OCI-LY3 (cell line): Measurements from ENCODE around the gene MRC2.

Source experiments
- H2AFZ ChIP-seq: fragments of 200-600, 300-600 bp; shearing (Covaris generic); 2 replicates; pipeline ENCODE4 v1.6.0; 2014; ENCODE audit warnings: antibody characterized with exemption, low read depth, low read length
- H3K27ac ChIP-seq: fragments of 200-600, 300-600 bp; sonication (generic); 2 replicates; pipeline ENCODE4 v1.5.1; 2014; ENCODE audit warnings: mild to moderate bottlenecking, low read length, moderate library complexity, mixed read lengths
- H3K27me3 ChIP-seq: fragments of 200-600, 300-600 bp; sonication (generic); 2 replicates; pipeline ENCODE4 v1.6.1; 2014; ENCODE audit warnings: low read depth, low read length, mixed read lengths
- H3K36me3 ChIP-seq: fragments of 200-600, 300-600 bp; sonication (generic); replicated peaks from 2 replicates; pipeline ENCODE3; 2014; ENCODE audit warnings: low read depth, low read length, mixed read lengths
- H3K4me1 ChIP-seq: fragments of 300-600, 200-600 bp; sonication (generic); 2 replicates; pipeline ENCODE4 v1.6.1; 2014; ENCODE audit warnings: low read length, mixed read lengths
- H3K4me2 ChIP-seq: fragments of 200-600, 300-600 bp; sonication (generic); 2 replicates; pipeline ENCODE4 v1.6.1; 2014; ENCODE audit warnings: low read length, mixed read lengths
- H3K4me3 ChIP-seq: fragments of 300-600, 200-600 bp; sonication (generic); 2 replicates; pipeline ENCODE4 v1.5.1; 2014; ENCODE audit warnings: antibody characterized with exemption, mild to moderate bottlenecking, low read length, moderate library complexity
- H3K79me2 ChIP-seq: fragments of 300-600, 200-600 bp; shearing (Covaris generic); 2 replicates; pipeline ENCODE4 v1.6.1; 2014; ENCODE audit warnings: mild to moderate bottlenecking, low read length, mixed read lengths
- H3K9ac ChIP-seq: fragments of 300-600, 200-600 bp; shearing (Covaris generic); 2 replicates; pipeline ENCODE4 v1.6.0; 2014; ENCODE audit warnings: mild to moderate bottlenecking, low read length, moderate library complexity
- H3K9me3 ChIP-seq: fragments of 200-600, 300-600 bp; shearing (Covaris generic); 2 replicates; pipeline ENCODE4 v1.6.1; 2014; ENCODE audit warnings: low read length, mixed read lengths; ENCODE audit not compliant: insufficient read depth
- H4K20me1 ChIP-seq: fragments of 200-600, 300-600 bp; sonication (generic); 2 replicates; pipeline ENCODE4 v1.6.1; 2016; ENCODE audit warnings: low read length, mixed read lengths; ENCODE audit not compliant: insufficient read depth
- CTCF ChIP-seq: fragments of 200-600, 300-600 bp; sonication (generic); IDR thresholded peaks from 2 replicates; pipeline ENCODE4 v1.5.1; 2014; ENCODE audit warnings: antibody characterized with exemption, low read length, low read depth
- EZH2phosphoT487 ChIP-seq: fragments of 200-600 bp; shearing (Covaris generic); IDR thresholded peaks from 2 replicates; pipeline ENCODE4 v1.6.1; 2018; ENCODE audit warnings: antibody characterized with exemption, mixed run types, low read depth

The MRC2 gene

GRCh38 chr17:62681061-62681938, 53.8 kb downstream of the MRC2 start:
- Histone ChIP-seq H3K4me3 (no peak overlapping the region), H3K4me2 (no peak overlapping the region), H4K20me1 (no peaks in the 10 kb centered on the region), H3K79me2 (no peaks in the 10 kb centered on the region), H3K9me3 (no peaks in the 10 kb centered on the region), H3K36me3 (no peaks in the 10 kb centered on the region), H3K27ac (no peak overlapping the region), H3K9ac (no peak overlapping the region), H2AFZ (no peak overlapping the region), H3K4me1 (no peaks in the 10 kb centered on the region), H3K27me3 (no peaks in the 10 kb centered on the region)
- TF ChIP-seq EZH2phosphoT487 (no peak), CTCF (no peak)

DNA sequence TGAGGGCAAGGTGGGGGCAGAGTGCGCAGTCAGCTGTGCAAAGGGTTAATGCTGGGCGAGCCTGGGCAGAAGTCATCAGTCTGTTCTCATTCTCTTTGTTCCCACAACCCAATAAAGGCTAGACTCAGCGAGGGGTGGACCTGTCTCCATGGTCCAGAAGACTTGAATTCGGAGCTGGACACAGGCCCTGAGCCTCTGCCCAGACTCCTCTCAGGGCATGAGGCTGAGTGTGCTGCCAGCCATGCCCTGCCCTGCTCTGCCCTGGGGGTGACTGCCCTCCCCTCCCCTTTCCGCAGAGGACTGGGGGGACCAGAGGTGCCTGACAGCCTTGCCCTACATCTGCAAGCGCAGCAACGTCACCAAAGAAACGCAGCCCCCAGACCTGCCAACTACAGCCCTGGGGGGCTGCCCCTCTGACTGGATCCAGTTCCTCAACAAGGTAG, 54.5 kb downstream of the MRC2 start:
- no peaks in the 10 kb centered on the region for H4K20me1 ChIP-seq
- TF ChIP-seq CTCF (no peak), EZH2phosphoT487 (no peak)
- no peak overlapping the region for H3K27ac ChIP-seq
- H3K27me3 ChIP-seq = no peaks in the 10 kb centered on the region
- H3K79me2 ChIP-seq = no peaks in the 10 kb centered on the region
- H3K36me3 ChIP-seq = no peaks in the 10 kb centered on the region
- H3K9ac ChIP-seq = no peak overlapping the region
- no peak overlapping the region for H2AFZ ChIP-seq
- H3K4me2 ChIP-seq = no peak overlapping the region
- no peaks in the 10 kb centered on the region for H3K9me3 ChIP-seq
- no peak overlapping the region for H3K4me3 ChIP-seq
- H3K4me1 ChIP-seq = no peaks in the 10 kb centered on the region

GRCh38 chr17:62684179-62684578, 56.7 kb downstream of the MRC2 start:
- H3K27me3 ChIP-seq = no peaks in the 10 kb centered on the region
- no peak overlapping the region for H3K27ac ChIP-seq
- H3K9me3 ChIP-seq = no peaks in the 10 kb centered on the region
- TF ChIP-seq EZH2phosphoT487 = no peak
- no peak for TF ChIP-seq CTCF
- no peak overlapping the region for H3K9ac ChIP-seq
- H3K36me3 ChIP-seq = no peaks in the 10 kb centered on the region
- no peak overlapping the region for H2AFZ ChIP-seq
- H3K4me3 ChIP-seq = no peak overlapping the region
- no peak overlapping the region for H3K4me2 ChIP-seq
- H4K20me1 ChIP-seq = no peaks in the 10 kb centered on the region
- H3K79me2 ChIP-seq = no peaks in the 10 kb centered on the region
- no peaks in the 10 kb centered on the region for H3K4me1 ChIP-seq

- H3K36me3 ChIP-seq = no peaks in the 10 kb centered on the region
- no peak for TF ChIP-seq EZH2phosphoT487
- TF ChIP-seq CTCF = no peak
- no peak overlapping the region for H3K27ac ChIP-seq
- no peak overlapping the region for H2AFZ ChIP-seq
- H3K4me1 ChIP-seq = no peaks in the 10 kb centered on the region
- no peaks in the 10 kb centered on the region for H3K9me3 ChIP-seq
- no peak overlapping the region for H3K9ac ChIP-seq
- no peaks in the 10 kb centered on the region for H3K27me3 ChIP-seq
- no peak overlapping the region for H3K4me2 ChIP-seq
- no peak overlapping the region for H3K4me3 ChIP-seq
- H3K79me2 ChIP-seq = no peaks in the 10 kb centered on the region
- H4K20me1 ChIP-seq = no peaks in the 10 kb centered on the region
Measured at GRCh38 chr17:62687997-62688396, 60.5 kb downstream of the MRC2 start.
